Effector memory CD4-positive, alpha-beta T cell (primary cell): ENCODE data around the gene POPDC2.

ENCODE experiments used
- DNase-seq, 3 donors: peaks; one replicate each; pipeline ENCODE4 v3.0.0-alpha.2; 2020
- H3K27ac ChIP-seq: 2 replicates; pipeline ENCODE4 v1.7.0; 2013; ENCODE audit warnings: mild to moderate bottlenecking, low read length, moderate library complexity; ENCODE audit not compliant: insufficient read depth, poor library complexity, severe bottlenecking
- H3K27me3 ChIP-seq: replicated peaks from 2 replicates; pipeline ENCODE4 v1.7.0; 2013; ENCODE audit warnings: mild to moderate bottlenecking, low read length; ENCODE audit not compliant: insufficient read depth, control insufficient read depth, poor library complexity, severe bottlenecking
- H3K36me3 ChIP-seq: 2 replicates; pipeline ENCODE4 v1.7.0; 2013; ENCODE audit warnings: mild to moderate bottlenecking, low read length, moderate library complexity; ENCODE audit not compliant: control insufficient read depth, insufficient read depth
- H3K4me1 ChIP-seq: 2 replicates; pipeline ENCODE4 v1.7.0; 2013; ENCODE audit warnings: low read length, mild to moderate bottlenecking; ENCODE audit not compliant: control insufficient read depth, insufficient read depth, poor library complexity, severe bottlenecking
- H3K4me3 ChIP-seq: 2 replicates; pipeline ENCODE4 v1.7.0; 2013; ENCODE audit warnings: low read length, low read depth, mild to moderate bottlenecking; ENCODE audit not compliant: insufficient read depth, poor library complexity, severe bottlenecking
- H3K9me3 ChIP-seq: 2 replicates; pipeline ENCODE4 v1.7.0; 2013; ENCODE audit warnings: mild to moderate bottlenecking, low read length, moderate library complexity; ENCODE audit not compliant: control insufficient read depth

The POPDC2 gene

DNA sequence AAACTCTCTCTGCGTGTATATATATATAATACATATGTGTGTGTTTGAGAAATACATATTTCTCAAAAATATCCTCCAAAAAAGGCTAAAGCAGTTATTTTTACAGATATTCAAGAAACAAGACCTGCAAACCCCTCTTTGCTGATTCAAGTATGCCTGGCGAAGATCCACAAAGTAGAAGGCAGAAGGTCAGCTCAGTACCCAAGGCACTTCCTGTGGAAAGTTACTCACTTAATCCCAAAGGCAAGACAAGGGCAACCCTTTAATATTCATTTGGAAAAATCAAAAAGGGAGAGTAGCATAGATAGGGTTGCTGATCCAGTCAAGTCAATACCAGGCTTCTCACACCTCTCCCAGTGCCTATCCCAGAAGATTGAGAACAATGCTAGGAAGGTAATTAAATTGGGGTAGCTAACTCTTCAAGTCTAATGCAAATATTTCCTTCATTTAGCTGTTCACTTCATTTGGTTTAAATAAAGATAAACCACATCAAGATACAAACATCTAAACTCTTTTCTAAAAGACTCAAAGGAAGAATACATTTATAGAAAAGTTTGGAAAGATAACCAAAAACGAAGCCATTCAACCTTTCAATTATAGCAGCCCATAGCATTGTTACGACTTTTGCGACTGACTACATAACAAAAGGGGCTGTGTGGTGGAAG lies 9.6 kb upstream of the POPDC2 start:
- H3K9me3 ChIP-seq: no peaks in the 10 kb centered on the region
- DNase-seq: no peak
- H3K27ac ChIP-seq: no peak overlapping the region
- no peaks in the 10 kb centered on the region for H3K4me1 ChIP-seq
- H3K4me3 ChIP-seq: no peak overlapping the region
- H3K36me3 ChIP-seq: peaks cover 54% of the 10 kb centered on the region
- H3K27me3 ChIP-seq: no peaks in the 10 kb centered on the region

DNA sequence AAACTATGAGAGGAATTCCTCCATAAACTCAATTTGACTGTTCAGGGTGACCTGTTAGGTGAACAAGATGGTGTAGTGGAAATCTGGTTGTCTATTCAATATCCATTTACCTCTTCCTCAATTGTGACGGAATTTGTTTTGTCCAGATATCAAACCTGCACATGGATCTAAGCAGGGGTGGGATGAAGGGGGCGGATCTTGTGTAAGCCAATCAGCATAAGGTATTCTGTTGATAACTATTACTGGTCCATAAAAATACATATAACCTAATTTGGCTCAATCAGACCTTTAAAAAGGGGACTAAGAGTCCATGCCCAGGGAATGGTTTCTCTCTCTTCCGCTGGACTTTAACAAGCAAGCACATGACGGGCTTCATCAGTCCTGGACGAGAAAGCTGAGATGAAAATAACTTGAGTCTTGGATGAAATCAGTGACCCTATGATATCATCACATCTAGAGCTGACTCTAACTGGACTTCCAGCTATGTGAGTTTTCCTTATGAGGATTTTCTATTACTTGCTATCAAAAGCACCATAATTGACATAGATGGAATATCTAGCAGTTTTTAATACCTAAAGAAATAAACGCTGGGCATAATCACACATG lies 5.7 kb upstream of the POPDC2 start:
- Histone ChIP-seq H3K36me3 (peaks cover 18% of the 10 kb centered on the region), H3K27me3 (no peaks in the 10 kb centered on the region), H3K27ac (no peak overlapping the region), H3K4me3 (no peak overlapping the region), H3K4me1 (no peaks in the 10 kb centered on the region), H3K9me3 (no peaks in the 10 kb centered on the region)
- no peak for DNase-seq

DNA sequence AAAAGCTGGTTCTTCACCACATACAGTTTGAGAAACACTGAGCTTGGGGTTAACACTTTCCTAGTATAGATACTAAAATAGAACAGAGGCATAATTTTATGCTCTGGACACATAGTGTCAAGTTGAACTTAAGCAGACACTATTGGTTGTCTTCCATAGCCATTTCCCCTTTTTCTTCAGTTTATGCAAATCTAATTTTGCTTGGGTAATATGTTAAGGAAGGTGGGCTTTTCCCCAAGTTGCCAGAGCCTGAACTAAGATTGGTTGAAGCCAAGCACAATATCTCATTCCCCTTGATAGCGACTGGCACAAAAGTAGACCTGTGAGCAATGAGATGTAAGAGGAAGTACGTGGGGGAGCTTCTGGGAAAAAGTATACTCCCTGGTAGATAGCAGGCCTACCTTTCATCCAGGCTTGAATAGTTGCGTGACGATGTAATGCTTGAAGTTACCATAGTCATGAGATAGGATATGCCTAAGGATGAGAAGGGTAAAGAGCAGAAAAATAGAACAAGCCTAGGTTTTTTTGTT lies 4.5 kb upstream of the POPDC2 start:
- Histone ChIP-seq H3K36me3 (peaks cover 7% of the 10 kb centered on the region), H3K4me3 (no peak overlapping the region), H3K4me1 (no peaks in the 10 kb centered on the region), H3K27me3 (no peaks in the 10 kb centered on the region), H3K9me3 (no peaks in the 10 kb centered on the region), H3K27ac (no peak overlapping the region)
- no peak for DNase-seq

DNA sequence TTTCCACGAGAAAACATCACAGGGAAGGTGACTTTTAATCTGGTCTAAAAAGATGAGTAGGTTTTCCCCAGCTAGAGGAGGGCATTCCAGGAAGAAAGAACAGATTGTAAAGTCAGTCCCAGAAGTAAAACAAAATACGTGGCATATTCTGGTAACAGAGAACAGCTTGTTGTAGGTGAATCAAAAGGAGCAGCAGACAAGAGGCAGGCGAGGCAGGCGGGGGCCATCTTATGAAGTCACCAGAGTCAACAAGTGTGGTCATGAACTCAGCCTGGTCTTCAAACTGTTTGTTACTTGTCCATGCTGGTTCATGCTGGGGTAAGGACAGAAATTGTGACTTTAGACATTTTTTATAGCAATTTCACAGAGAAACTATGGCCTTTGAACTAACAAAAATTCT lies 4.0 kb upstream of the POPDC2 start:
- H3K4me3 ChIP-seq: no peak overlapping the region
- H3K4me1 ChIP-seq: no peaks in the 10 kb centered on the region
- DNase-seq: no peak
- no peak overlapping the region for H3K27ac ChIP-seq
- H3K36me3 ChIP-seq: peaks cover 6% of the 10 kb centered on the region
- no peaks in the 10 kb centered on the region for H3K27me3 ChIP-seq
- H3K9me3 ChIP-seq: no peaks in the 10 kb centered on the region

DNA sequence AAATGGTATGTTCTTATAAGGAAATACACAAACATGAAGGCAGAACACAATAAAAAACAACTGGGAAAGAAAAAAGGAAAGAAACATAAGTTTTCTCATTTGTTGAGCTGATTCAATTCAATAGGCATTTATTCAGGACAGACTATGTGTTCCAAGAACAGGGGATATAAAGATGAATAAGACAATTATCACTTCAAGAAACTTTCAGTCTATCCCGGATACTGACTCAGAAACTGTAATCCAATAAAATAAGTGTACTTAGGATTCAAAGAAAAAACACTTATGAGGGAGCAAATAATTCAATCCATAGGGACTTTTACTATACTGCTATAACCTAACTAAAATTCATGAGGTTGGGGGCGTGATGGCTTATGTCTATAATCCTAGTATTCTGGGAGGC lies 3.5 kb upstream of the POPDC2 start:
- H3K4me3 ChIP-seq: no peak overlapping the region
- no peaks in the 10 kb centered on the region for H3K4me1 ChIP-seq
- DNase-seq: no peak
- no peaks in the 10 kb centered on the region for H3K9me3 ChIP-seq
- H3K27me3 ChIP-seq: no peaks in the 10 kb centered on the region
- peaks cover 2% of the 10 kb centered on the region for H3K36me3 ChIP-seq
- H3K27ac ChIP-seq: no peak overlapping the region

DNA sequence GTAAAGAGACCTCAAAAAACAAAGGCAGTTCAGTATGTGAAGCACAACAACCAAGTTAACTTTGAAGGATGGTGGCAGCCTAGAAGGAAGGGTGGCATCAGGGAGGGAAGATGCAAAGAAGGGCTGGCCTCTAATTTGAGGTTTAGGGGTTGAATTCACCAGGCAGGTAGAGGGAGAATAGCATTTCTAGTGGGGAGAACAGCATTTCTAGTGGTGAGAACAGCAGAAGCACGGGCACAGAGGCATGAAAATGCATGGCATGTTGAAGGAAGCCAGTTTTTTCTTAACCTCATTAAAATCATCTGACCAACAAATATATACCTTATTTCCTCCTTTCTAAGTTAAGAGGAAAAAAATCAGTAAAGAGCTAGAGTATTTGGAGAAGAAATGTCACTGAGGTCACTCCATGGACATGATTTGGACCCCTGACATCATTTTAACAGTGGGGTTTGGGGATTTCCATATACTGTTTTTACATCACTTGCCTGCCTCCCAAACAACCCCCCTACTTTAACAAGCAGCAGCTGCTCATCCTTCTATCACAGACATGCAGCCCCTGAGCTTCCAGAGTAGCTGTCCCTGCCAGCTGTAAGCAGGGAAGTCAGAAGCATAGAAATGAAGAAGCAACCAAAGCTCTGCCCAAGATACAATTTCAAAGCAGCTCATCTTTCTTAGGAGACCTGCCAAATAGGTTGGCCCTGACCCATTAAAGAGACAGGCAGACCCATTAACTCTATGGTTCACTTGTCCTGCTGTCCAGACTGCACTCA lies 2.4 kb upstream of the POPDC2 start:
- Histone ChIP-seq H3K9me3 (no peaks in the 10 kb centered on the region), H3K4me3 (no peak overlapping the region), H3K36me3 (no peaks in the 10 kb centered on the region), H3K4me1 (no peaks in the 10 kb centered on the region), H3K27ac (no peak overlapping the region), H3K27me3 (no peaks in the 10 kb centered on the region)
- DNase-seq: no peak

DNA sequence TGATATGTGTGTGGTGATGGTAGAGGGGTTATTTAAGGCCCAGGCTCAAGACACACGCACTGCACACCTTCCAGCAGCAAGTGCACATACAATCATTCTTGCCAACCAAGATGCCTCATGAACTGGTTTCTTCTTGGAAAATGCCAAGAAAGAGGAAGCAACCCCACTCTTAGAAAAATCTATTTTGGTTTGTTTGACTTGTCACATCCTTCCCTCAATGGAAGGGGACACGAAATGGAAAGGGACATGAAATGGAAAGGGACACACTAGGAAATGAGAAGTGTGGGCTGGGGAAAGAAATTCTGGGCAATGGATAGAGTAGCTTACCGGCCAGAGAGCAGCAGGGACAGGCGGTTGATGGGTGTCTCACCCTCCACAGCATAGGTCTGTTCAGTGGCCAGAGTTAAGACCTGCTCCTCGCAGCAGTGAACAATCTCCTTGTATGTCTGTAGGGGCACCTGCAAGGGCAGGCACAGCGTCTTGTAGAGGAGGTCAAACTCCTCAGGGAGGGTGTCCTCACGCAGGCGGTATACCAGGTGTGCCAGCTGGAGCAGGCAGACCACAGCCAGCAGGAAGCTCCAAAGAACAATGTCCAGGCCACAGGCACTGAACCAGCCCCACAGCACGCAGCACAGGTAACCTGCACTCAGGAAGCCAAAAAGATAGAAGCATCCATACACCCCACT lies 640 bp downstream of the POPDC2 start:
- no peak overlapping the region for H3K27ac ChIP-seq
- no peaks in the 10 kb centered on the region for H3K4me1 ChIP-seq
- H3K4me3 ChIP-seq: no peak overlapping the region
- DNase-seq: no peak
- no peaks in the 10 kb centered on the region for H3K9me3 ChIP-seq
- no peaks in the 10 kb centered on the region for H3K27me3 ChIP-seq
- H3K36me3 ChIP-seq: peaks cover 4% of the 10 kb centered on the region

DNA sequence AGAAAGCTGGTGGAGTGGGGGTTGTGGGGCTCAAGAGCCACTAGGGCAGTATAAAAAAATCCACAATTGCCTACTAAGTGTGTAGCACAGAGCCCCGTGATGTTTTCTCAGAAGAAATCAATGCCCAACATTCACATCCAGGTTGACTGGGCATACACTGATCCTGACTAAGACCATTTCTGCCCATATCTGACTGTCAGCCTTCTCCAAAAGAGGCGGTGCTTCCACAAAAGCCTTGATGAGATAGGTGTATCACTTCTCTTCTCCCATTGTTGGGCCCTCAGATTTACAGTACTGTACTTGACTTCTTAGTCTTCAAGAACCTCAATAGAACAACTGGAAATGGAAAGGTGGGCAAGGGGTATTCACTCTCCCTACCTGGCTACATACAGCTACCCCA lies 1.4 kb downstream of the POPDC2 start:
- Histone ChIP-seq H3K27me3 (no peaks in the 10 kb centered on the region), H3K4me1 (no peaks in the 10 kb centered on the region), H3K36me3 (peaks cover 4% of the 10 kb centered on the region), H3K27ac (no peak overlapping the region), H3K4me3 (no peak overlapping the region), H3K9me3 (no peaks in the 10 kb centered on the region)
- DNase-seq: no peak

DNA sequence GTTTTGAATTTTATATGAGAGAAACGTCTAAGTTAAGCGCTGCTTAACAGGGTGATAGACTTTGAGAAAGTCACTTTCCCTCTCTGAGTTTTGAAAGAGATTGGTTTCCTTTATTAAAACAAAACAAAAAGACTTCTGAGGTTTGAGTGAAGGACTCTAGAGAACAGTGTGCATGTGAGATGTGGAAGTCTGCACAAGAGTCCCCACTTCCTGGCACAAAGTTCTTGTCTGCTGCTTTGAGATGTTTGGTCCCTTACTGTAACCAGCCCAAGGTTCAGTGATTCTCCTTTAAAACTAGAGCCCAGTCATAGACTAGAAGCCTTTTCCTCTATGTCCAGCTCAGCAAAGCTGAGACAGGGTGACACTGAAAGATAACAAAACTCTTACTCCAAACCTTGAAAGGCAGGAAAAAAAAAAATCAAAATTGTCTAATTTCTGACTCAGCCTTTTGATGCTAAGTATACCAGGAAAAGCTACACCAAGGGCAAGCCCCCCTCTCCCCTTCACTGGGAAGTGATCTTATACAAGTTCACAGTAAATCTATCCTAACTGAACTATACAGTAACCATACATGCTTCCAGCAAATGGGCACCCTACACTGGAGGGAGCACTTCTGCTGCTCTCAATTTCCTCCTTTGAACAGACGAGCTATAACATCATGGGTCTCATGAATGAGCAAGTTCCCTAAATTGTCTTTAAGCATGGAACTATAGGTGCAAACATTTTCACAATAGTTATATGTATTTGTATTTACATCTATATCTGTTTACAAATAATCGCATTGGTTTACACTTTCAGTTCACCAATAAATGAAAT lies 2.3 kb downstream of the POPDC2 start:
- Histone ChIP-seq H3K9me3 (no peaks in the 10 kb centered on the region), H3K27ac (no peak overlapping the region), H3K27me3 (no peaks in the 10 kb centered on the region), H3K36me3 (peaks cover 4% of the 10 kb centered on the region), H3K4me1 (no peaks in the 10 kb centered on the region), H3K4me3 (no peak overlapping the region)
- DNase-seq: no peak
